Central memory CD8-positive, alpha-beta T cell (primary cell): Measurements from ENCODE around the gene PRTG.
"Not testable (repeated sequence)": the region's sequence is repeated elsewhere in the genome, so short reads cannot be mapped to it uniquely, and the experiment has no call there.

Experiments
- ATAC-seq: fragments of 150-1000 bp; cut with Tn5 transposase; replicated peaks from 2 replicates; pipeline ENCODE4 v1.10.0; 2022; ENCODE audit warnings: mild to moderate bottlenecking, moderate FRiP score, moderate number of reproducible peaks; ENCODE audit not compliant: poor library complexity, severe bottlenecking; ENCODE audit errors: extremely low read depth
- DNase-seq, 2 donors: peaks; one replicate each; pipeline ENCODE4 v3.0.0; 2021; ENCODE audit warnings: low spot score in 2 of 2
- H3K27ac Mint-ChIP-seq: one replicate; pipeline ENCODE4 v1.8.0; 2022; ENCODE audit warnings: low read depth, mild to moderate bottlenecking, moderate library complexity, mixed read lengths
- H3K27me3 Mint-ChIP-seq: one replicate; pipeline ENCODE4 v1.8.0; 2022; ENCODE audit warnings: mixed read lengths
- H3K36me3 Mint-ChIP-seq: one replicate; pipeline ENCODE4 v1.8.0; 2022; ENCODE audit warnings: mild to moderate bottlenecking, moderate library complexity, mixed read lengths; ENCODE audit not compliant: insufficient read depth
- H3K4me1 Mint-ChIP-seq: one replicate; pipeline ENCODE4 v1.8.0; 2022; ENCODE audit warnings: mixed read lengths
- H3K4me3 Mint-ChIP-seq: one replicate; pipeline ENCODE4 v1.8.0; 2022; ENCODE audit warnings: mild to moderate bottlenecking, moderate library complexity, mixed read lengths
- H3K9me3 Mint-ChIP-seq: one replicate; pipeline ENCODE4 v1.8.0; 2022; ENCODE audit warnings: mixed read lengths

PRTG gene

DNA sequence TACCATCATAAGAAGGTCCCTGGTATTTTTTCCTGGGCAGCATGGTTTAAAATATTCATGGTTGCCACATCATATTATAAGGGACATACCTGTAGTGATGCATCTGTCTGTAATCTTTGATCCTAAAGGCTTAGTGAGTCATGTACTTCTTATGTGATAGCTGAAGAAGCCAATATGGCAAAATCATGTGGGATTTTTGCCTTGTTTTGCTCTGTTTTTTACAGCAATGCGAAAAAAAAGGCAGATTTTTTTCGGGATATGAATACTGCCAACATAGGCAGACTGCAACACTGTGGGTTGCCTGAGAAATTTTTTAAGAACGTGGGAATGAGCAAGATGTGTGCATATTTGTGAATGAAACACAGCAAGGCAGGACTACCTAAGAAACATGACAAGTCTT lies 143.5 kb downstream of the PRTG start:
- Mint-ChIP-seq H3K27me3 (peaks cover 45% of the 10 kb centered on the region), H3K36me3 (no peaks in the 10 kb centered on the region), H3K4me1 (no peaks in the 10 kb centered on the region), H3K27ac (no peak overlapping the region), H3K4me3 (no peak overlapping the region), H3K9me3 (no peaks in the 10 kb centered on the region)
- DNase-seq, result no peak
- no peak for ATAC-seq

DNA sequence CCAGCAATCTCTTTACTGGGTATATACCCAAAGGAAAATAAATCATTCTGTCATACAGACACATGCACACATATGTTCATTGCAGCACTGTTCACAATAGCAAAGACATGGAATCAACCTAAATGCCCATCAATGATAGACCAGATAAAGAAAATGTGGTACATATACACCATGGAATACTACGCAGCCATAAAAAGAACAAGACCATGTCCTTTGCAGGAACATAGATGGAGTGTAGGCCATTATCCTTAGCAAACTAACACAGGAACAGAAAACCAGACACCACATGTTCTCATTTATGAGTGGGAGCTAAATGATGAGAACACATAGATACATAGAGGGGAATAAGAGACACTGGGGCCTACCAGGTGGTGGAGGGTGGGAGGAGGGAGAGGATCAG lies 149.9 kb downstream of the PRTG start:
- H3K27ac Mint-ChIP-seq, H3K9me3 Mint-ChIP-seq, DNase-seq, H3K4me1 Mint-ChIP-seq, H3K4me3 Mint-ChIP-seq, H3K36me3 Mint-ChIP-seq, ATAC-seq: not testable (repeated sequence)
- peaks cover 40% of the 10 kb centered on the region for H3K27me3 Mint-ChIP-seq

DNA sequence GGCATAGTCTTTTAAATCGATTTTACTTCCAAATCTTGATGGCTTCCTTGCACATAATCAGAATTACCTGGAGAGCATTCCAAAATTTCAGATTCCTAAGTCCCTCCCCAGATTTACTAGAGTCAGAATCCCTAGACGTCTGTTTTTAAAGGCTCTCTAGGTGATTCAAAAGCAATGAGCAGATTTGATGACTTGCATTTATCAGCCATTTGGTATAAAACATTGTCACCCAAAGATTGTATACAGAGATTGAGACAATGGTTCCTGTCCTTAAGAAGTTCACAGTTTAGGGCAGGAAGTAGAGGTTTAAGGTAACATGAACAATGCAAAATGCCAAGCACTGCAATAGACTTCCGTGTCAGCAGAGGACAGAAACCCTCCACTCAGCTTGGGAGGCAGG lies 152.2 kb downstream of the PRTG start:
- Mint-ChIP-seq H3K4me1 (no peaks in the 10 kb centered on the region), H3K9me3 (no peaks in the 10 kb centered on the region), H3K36me3 (peaks cover 2% of the 10 kb centered on the region), H3K27ac (no peak overlapping the region), H3K4me3 (no peak overlapping the region), H3K27me3 (peaks cover 34% of the 10 kb centered on the region)
- DNase-seq (no peak), ATAC-seq (no peak)

DNA sequence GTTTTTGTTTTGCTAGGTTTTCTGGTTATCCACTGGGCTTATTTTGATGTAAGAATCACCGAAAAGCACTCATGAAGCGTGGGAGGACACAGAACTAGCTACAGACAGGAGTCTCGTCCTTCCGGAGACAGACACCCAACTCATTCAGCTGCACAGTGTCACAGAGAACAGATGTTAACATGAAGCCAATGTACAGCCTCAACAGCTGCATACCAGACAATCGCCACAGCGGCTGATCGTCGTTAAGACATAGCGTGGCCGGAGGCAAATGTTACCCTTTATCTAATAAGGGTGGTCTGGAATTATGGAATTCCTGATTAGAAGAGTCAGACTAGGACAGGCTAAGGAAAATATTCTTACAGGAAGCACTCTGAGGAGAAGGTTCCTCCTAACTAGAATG lies 153.7 kb downstream of the PRTG start:
- Mint-ChIP-seq H3K27ac (no peak overlapping the region), H3K27me3 (peaks cover 40% of the 10 kb centered on the region), H3K4me3 (peak overlapping the region; percentile 75), H3K4me1 (no peaks in the 10 kb centered on the region), H3K36me3 (peaks cover 2% of the 10 kb centered on the region), H3K9me3 (no peaks in the 10 kb centered on the region)
- DNase-seq (no peak), ATAC-seq (no peak)

DNA sequence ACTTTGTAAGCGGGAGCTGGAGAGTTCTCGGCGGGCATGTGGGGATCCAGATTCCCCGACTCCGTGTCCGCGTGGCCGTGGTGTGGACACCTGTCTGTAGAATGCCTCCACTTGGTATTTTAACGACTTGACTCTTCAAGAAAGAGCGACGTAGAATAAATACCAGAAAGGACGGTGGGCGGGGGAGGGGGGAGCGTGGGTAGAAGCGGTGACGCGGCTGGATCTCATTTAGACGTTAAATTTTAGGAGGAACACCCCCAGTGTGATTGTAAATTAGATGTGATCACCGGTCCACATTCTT lies 154.2 kb downstream of the PRTG start:
- Mint-ChIP-seq H3K9me3 (no peaks in the 10 kb centered on the region), H3K4me1 (no peaks in the 10 kb centered on the region), H3K36me3 (peaks cover 2% of the 10 kb centered on the region), H3K27ac (no peak overlapping the region), H3K27me3 (peaks cover 45% of the 10 kb centered on the region), H3K4me3 (peak overlapping the region; percentile 75)
- no peak for ATAC-seq
- DNase-seq, result no peak

DNA sequence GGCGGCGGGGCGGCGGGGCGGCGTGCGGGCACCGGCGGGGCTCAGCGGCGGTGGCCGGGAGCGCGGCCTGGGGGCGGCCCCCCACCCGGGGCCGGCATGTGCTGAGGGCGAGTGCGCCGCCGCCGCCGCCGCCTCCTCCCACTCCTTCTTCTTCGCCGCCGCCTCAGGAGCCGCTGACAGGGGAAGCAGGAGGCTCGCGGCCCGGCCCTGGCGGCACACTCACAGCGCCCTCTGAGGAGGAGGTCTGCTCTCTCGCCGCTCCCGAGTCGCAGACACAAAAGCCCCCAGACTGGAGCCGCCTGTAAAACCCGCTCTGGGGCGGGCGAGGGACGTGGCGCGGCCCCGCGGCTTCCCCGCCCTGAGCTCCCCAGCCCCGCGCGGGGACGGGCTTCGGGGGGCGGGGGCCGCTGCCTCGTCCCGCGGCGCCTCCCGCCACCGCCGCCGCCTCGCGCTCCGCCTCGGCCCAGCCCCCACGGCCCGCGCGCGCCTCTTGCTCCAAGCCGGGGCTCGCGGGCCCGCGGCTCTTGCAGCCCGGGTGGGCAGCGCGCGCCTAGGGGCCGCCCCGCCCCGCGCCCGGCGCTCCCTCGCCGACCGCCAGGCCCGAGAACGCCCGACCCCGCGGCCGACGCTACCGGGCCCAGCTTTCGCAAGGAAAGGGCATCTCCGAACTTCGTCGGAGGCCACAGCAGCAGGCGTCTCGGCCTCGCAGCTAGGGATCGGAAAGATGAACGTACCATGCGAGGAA lies 154.7 kb downstream of the PRTG start, which contains the start of gene PYGO1:
TSS of gene PYGO1 (minus strand) at position 276 of the 745 bp plus-strand sequence. CDS start 462 bp downstream, outside the sequence.
- DNase-seq (no peak), ATAC-seq (peak; percentile 44)
- Mint-ChIP-seq H3K27ac (no peak within 1 kb of the TSS), H3K4me1 (no peaks in the 10 kb centered on the region), H3K27me3 (peaks cover 50% of the 10 kb centered on the region), H3K4me3 (peak within 1 kb of the TSS; percentile 75), H3K9me3 (no peaks in the 10 kb centered on the region), H3K36me3 (peaks cover 2% of the 10 kb centered on the region)

DNA sequence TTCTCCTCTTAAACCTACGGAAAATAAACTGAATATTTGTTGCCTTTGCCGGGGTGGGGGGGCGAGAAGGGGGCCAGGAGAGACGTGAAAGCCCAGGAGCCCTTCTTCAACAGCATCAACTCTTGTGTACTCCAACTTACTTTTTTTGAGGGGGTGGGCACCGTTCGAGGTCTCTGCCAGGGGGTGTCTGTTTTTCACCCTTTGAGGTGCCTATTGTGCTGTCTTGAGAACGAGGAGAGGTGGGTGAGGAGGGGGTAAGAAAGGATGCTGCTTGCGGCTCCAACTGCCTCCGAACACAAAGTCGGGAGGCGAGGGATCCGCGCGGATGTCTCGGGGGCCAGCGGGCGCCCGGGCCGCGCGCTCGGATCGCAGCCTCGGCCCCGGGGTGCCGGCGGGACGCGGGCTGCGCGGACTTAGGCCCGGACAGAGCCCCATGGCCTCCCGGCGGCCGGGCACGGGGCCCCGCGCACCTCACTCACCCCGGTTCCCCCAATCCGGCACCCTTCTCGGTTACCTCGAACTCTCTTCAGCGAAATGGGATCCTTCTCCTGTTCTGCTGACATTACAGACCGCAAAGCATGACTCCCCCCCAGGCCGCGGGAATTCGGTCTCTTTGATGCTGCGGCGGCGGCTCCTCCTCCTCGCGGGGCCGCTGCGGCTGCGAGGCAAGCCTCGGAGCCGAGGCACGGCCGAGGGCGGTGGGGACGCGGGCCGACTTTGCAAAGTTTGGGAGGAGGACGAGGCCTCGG lies 155.5 kb downstream of the PRTG start:
- Mint-ChIP-seq H3K4me1 (no peaks in the 10 kb centered on the region), H3K27ac (no peak overlapping the region), H3K9me3 (no peaks in the 10 kb centered on the region), H3K27me3 (peaks cover 51% of the 10 kb centered on the region), H3K4me3 (no peak overlapping the region), H3K36me3 (peaks cover 2% of the 10 kb centered on the region)
- DNase-seq (no peak), ATAC-seq (no peak)

DNA sequence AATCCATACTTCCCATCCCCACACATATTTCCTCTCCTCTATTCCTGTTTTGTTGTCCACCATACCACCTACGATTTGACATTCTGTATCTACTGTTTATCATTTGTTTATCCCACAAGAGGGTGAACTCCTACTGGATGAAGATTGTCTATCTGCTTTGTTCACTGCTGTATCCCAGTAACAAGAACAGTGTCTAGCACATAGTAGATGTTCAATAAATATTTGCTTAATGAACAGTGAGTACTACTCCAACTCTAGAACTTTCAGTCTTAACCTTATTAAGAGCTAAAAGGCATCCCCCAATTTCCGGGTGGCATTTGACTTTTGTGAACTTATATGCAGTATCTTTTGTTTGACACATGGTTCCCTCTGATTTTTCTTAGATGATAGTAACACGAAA lies 156.1 kb downstream of the PRTG start:
- ATAC-seq, result no peak
- no peak for DNase-seq
- H3K9me3 Mint-ChIP-seq, result no peaks in the 10 kb centered on the region
- no peaks in the 10 kb centered on the region for H3K4me1 Mint-ChIP-seq
- peaks cover 51% of the 10 kb centered on the region for H3K27me3 Mint-ChIP-seq
- peaks cover 2% of the 10 kb centered on the region for H3K36me3 Mint-ChIP-seq
- H3K4me3 Mint-ChIP-seq, result no peak overlapping the region
- no peak overlapping the region for H3K27ac Mint-ChIP-seq

DNA sequence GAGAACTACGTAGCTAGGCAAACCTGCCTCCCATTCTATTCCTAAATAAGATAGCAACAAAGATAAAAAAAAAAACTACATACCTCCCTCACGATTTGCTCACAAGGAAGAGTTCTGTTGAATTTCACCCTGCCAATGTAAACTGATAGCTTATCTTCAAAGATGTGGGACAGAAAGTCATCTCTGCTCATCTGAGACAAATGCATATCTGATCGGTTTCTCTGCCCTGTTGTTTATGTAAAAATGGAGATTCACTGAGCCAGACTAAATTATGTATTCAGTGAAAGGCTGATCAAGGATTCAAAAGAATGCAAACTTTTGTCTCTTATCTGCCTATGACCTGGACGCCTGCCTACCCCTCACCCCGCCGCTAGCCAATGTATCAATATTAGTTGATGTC lies 166.0 kb downstream of the PRTG start:
- peaks cover 45% of the 10 kb centered on the region for H3K27me3 Mint-ChIP-seq
- no peaks in the 10 kb centered on the region for H3K4me1 Mint-ChIP-seq

DNA sequence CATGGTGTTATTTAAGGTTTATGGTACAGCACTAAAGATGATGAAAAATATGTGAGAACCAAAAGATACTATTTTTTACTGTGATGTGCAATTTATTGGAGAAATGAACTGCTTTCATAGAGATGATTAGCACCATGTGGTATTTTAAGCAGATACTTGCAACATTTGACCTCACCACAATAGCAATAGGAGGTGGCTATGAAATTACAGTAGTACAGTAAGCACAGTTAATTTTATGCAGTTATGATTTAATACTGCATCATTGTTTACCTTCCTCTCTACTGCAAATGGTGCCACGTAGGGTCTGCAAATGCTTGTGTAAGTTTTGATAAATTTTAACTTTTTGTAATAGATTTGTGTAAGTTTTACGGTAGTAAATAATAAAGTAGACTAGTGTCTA lies 168.9 kb downstream of the PRTG start:
- no peak overlapping the region for H3K27ac Mint-ChIP-seq
- no peaks in the 10 kb centered on the region for H3K36me3 Mint-ChIP-seq
- H3K4me1 Mint-ChIP-seq, result no peaks in the 10 kb centered on the region
- H3K4me3 Mint-ChIP-seq, result no peak overlapping the region
- no peak for ATAC-seq
- no peak for DNase-seq
- H3K9me3 Mint-ChIP-seq, result no peaks in the 10 kb centered on the region
- peaks cover 55% of the 10 kb centered on the region for H3K27me3 Mint-ChIP-seq

More for the DNA sequence above, 166.0 kb downstream of the PRTG start:
- Mint-ChIP-seq H3K9me3 (no peaks in the 10 kb centered on the region), H3K27ac (no peak overlapping the region), H3K36me3 (no peaks in the 10 kb centered on the region), H3K4me3 (no peak overlapping the region)
- no peak for DNase-seq
- no peak for ATAC-seq

DNA sequence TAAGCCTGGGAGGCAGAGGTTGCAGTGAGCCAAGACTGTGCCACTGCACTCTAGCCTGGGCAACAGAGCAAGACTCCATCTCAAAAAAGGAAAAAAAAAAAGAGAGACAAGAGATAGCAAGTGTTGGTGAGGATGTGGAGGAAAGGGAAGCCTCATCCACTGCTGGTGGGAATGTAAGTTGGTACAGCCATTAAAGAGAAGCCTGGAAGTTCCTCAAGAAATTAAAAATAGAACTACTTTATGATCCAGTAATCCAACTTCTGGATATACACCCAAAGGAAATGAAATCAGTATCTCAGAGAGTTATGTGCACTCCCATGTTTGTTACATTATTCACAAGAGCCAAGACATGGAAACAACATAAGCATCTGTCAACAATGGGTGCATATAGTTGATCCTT lies 169.7 kb downstream of the PRTG start:
- Mint-ChIP-seq H3K4me3 (no peak overlapping the region), H3K9me3 (peaks cover 1% of the 10 kb centered on the region), H3K36me3 (no peaks in the 10 kb centered on the region), H3K27me3 (peaks cover 59% of the 10 kb centered on the region), H3K27ac (no peak overlapping the region), H3K4me1 (no peaks in the 10 kb centered on the region)
- DNase-seq, result no peak
- ATAC-seq, result no peak

DNA sequence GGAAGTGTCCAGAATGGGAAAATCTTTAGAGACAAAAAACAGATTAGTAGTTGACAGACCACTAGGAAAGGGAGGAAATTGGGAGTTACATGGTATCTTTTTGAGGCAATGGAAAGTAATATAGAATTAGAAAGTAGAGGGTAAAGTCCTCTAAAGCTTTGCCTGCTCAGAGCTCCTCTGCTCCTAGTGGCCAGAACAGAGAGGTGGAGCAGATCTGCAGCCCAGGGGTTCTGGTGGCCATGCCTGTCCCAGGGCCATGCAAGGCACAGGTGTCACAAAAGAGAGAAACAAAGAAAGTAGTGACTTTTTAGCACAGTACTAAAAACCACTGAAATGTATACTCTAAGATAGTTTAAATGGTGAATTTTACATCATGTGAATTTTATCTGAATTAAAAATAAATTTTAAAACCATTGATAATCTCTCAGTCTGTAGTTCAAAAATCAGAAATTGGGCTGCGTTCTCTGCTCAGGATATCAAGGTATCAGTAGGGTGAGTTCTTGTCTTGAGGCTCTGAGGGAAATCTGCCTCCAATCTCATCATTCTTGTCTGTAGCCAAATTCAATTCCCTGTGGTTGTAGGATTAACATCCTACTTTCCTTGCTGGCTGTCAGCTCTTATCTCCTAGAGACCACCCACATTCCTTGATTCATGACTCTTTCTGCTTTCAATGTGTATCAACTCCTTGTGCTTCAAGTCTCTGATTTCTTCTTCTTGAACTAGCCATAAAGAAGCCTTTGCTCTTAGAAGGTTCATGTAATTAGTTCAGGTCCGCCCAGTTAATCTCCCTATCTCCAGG lies 178.4 kb downstream of the PRTG start:
- DNase-seq, result no peak
- Mint-ChIP-seq H3K27me3 (peaks cover 25% of the 10 kb centered on the region), H3K36me3 (no peaks in the 10 kb centered on the region), H3K27ac (no peak overlapping the region), H3K4me1 (no peaks in the 10 kb centered on the region), H3K9me3 (peaks cover 20% of the 10 kb centered on the region), H3K4me3 (no peak overlapping the region)
- no peak for ATAC-seq
